GM10248 (cell line): ENCODE measurements around the gene GMDS.

Source experiments
- CTCF ChIA-PET: fragments of 300-600 bp; sonication (Branson Sonifier 250); formaldehyde crosslinking; extraction: SDS; loops from one replicate; lab custom pipeline; 2021; ENCODE audit warnings: antibody characterized with exemption; lab: Yijun Ruan, JAX
- POLR2A ChIA-PET: fragments of 350-650 bp; sonication (Branson Sonifier 250); formaldehyde crosslinking; extraction: SDS; loops from one replicate; lab custom pipeline; 2020; ENCODE audit warnings: antibody characterized with exemption; lab: Yijun Ruan, JAX
- DNase-seq: peaks from one replicate; pipeline ENCODE4 v3.0.0; 2012; ENCODE audit errors: extremely low spot score
- CTCF ChIP-seq: IDR thresholded peaks from 2 replicates; pipeline ENCODE4 v1.5.1; 2012; ENCODE audit warnings: mild to moderate bottlenecking, low read depth; ENCODE audit errors: extremely low read depth, missing control alignments, control extremely low read depth

The GMDS gene

GRCh38 chr6:1929931-1930330, 315.5 kb downstream of the GMDS start:
- no peak for TF ChIP-seq CTCF
- DNase-seq: no peak
- ChIA-PET POLR2A (no interaction called here), CTCF (interaction anchor here (1.0 to 1.2 kb wide), 3 partner anchors 10 to 12 kb away, joined by 3 read pairs; no protein-coding TSS in a partner anchor)

GRCh38 chr6:1925743-1926430, 319.5 kb downstream of the GMDS start:
- no peak for TF ChIP-seq CTCF
- ChIA-PET CTCF (no interaction called here), POLR2A (no interaction called here)
- no peak for DNase-seq

GRCh38 chr6:1923449-1923848, 322.0 kb downstream of the GMDS start:
- ChIA-PET POLR2A (no interaction called here), CTCF (interaction anchor here (1.3 to 1.4 kb wide), 3 partner anchors 9 to 28 kb away, joined by 3 to 4 read pairs (median 4); no protein-coding TSS in a partner anchor)
- TF ChIP-seq CTCF: no peak
- no peak for DNase-seq

GRCh38 chr6:1917626-1918371, 327.6 kb downstream of the GMDS start:
- ChIA-PET POLR2A (no interaction called here), CTCF (interaction anchor here (0.8 to 1.6 kb wide), 2 partner anchors 12 to 33 kb away, joined by 3 read pairs; no protein-coding TSS in a partner anchor)

GRCh38 chr6:1916334-1917070, 328.9 kb downstream of the GMDS start:
- TF ChIP-seq CTCF: no peak
- no peak for DNase-seq
- ChIA-PET CTCF (interaction anchor here (1.6 kb wide), 1 partner anchor 10 kb away, joined by 4 read pairs; no protein-coding TSS in a partner anchor), POLR2A (no interaction called here)

More at GRCh38 chr6:1917626-1918371, 327.6 kb downstream of the GMDS start:
- no peak for DNase-seq
- no peak for TF ChIP-seq CTCF

GRCh38 chr6:1915226-1915625, 330.2 kb downstream of the GMDS start:
- CTCF ChIA-PET: interaction anchor here (1.7 to 1.9 kb wide), 2 partner anchors 8 to 189 kb away, joined by 4 read pairs; no protein-coding TSS in a partner anchor
- POLR2A ChIA-PET: no interaction called here
- DNase-seq: no peak
- TF ChIP-seq CTCF: no peak
